GM19463 (cell line): ENCODE measurements around the gene WDR82.

Source experiments
- ATAC-seq: cut with Tn5 transposase; IDR thresholded peaks from one replicate; pipeline ENCODE4 v1.9.1; 2021; ENCODE audit warnings: mild to moderate bottlenecking, moderate library complexity; ENCODE audit not compliant: unreplicated experiment

WDR82 gene

GRCh38 chr3:52259448-52259847 is 19.0 kb downstream of the WDR82 start:
- no peak for ATAC-seq

GRCh38 chr3:52259035-52259434 is 19.4 kb downstream of the WDR82 start:
- no peak for ATAC-seq

GRCh38 chr3:52257911-52258310 is 20.5 kb downstream of the WDR82 start:
- no peak for ATAC-seq

GRCh38 chr3:52256622-52257021 is 21.8 kb downstream of the WDR82 start:
- ATAC-seq: no peak

- no peak for ATAC-seq
Measured at GRCh38 chr3:52256159-52256558, 22.3 kb downstream of the WDR82 start.

GRCh38 chr3:52254608-52255007 is 23.8 kb downstream of the WDR82 start:
- ATAC-seq: no peak

- peak; percentile 96 for ATAC-seq
Measured at GRCh38 chr3:52253314-52254304, 24.8 kb downstream of the WDR82 start.

GRCh38 chr3:52250122-52250521 is 28.3 kb downstream of the WDR82 start:
- ATAC-seq: no peak

GRCh38 chr3:52249683-52250082 is 28.8 kb downstream of the WDR82 start:
- ATAC-seq: no peak

GRCh38 chr3:52248816-52249547 is 29.5 kb downstream of the WDR82 start:
- no peak for ATAC-seq

- ATAC-seq: no peak
Measured at GRCh38 chr3:52248165-52248541, 30.3 kb downstream of the WDR82 start.

GRCh38 chr3:52247409-52248164 is 30.9 kb downstream of the WDR82 start:
- ATAC-seq: no peak

- no peak for ATAC-seq
Measured at GRCh38 chr3:52246728-52247408, 31.6 kb downstream of the WDR82 start.

- ATAC-seq: no peak
Measured at GRCh38 chr3:52246264-52246620, 32.2 kb downstream of the WDR82 start.

- peak; percentile 31 for ATAC-seq
Measured at GRCh38 chr3:52245322-52246263, 32.9 kb downstream of the WDR82 start, which contains the start of gene PPM1M. TSS of gene PPM1M (plus strand) at chr3:52245759. CDS start at chr3:52245825, 66 bp downstream.

- ATAC-seq: peak; percentile 41
Measured at GRCh38 chr3:52243791-52244628, 34.4 kb downstream of the WDR82 start.

- no peak for ATAC-seq
Measured at GRCh38 chr3:52242039-52242438, 36.4 kb downstream of the WDR82 start.

- no peak for ATAC-seq
Measured at GRCh38 chr3:52240886-52241370, 37.5 kb downstream of the WDR82 start.
